IMR-90 (cell line): ENCODE data around the gene IFT57. TPM values are rescaled to one million over a fixed set of nuclear protein-coding genes. Genes with fewer than 3 reads are reported as not detected.

Source experiments
- ATAC-seq: fragments of 200-7000 bp; cut with Tn5 transposase; 2 replicates; pipeline ENCODE4 v1.9.1; 2020; ENCODE audit warnings: low read depth, mild to moderate bottlenecking, moderate library complexity
- BruUV-seq: library from RNA; stranded (reverse); fragments of 400-500 nt; replicated peaks from 2 replicates; lab custom pipeline; 2021; lab: Mats Ljungman, UMichigan
- CTCF ChIA-PET: fragments of 300-600 bp; formaldehyde crosslinking; extraction: SDS; loops from one replicate; lab custom pipeline; 2021; ENCODE audit warnings: antibody characterized with exemption; lab: Yijun Ruan, JAX
- POLR2A ChIA-PET: fragments of 300-600 bp; sonication (Branson Sonifier 250); formaldehyde crosslinking; loops from one replicate; lab custom pipeline; 2022; ENCODE audit warnings: antibody characterized with exemption; ENCODE audit not compliant: unreplicated experiment; lab: Charles Lee
- DNase-seq: peaks from one replicate; pipeline ENCODE4 v3.0.0; 2013
- H2AFZ ChIP-seq: replicated peaks from 2 replicates; pipeline ENCODE3; 2013; ENCODE audit warnings: low read length, mild to moderate bottlenecking; ENCODE audit not compliant: poor library complexity
- H2AK5ac ChIP-seq: 2 replicates; pipeline ENCODE4 v1.6.1; 2013; ENCODE audit warnings: low read depth, low read length, inconsistent platforms
- H2AK9ac ChIP-seq: replicated peaks from 2 replicates; pipeline ENCODE3; 2013; ENCODE audit warnings: mild to moderate bottlenecking, low read depth, low read length, moderate library complexity; ENCODE audit not compliant: poor library complexity
- H2BK120ac ChIP-seq: 2 replicates; pipeline ENCODE4 v1.6.1; 2013; ENCODE audit warnings: low read depth, low read length, inconsistent platforms
- H2BK15ac ChIP-seq: 3 replicates; pipeline ENCODE4 v1.6.1; 2013; ENCODE audit warnings: low read depth, low read length, inconsistent platforms
- H2BK20ac ChIP-seq: 2 replicates; pipeline ENCODE4 v1.6.1; 2013; ENCODE audit warnings: low read depth, mild to moderate bottlenecking, inconsistent platforms, low read length, moderate library complexity
- H2BK5ac ChIP-seq: 2 replicates; pipeline ENCODE4 v1.6.1; 2013; ENCODE audit warnings: mild to moderate bottlenecking, low read depth, low read length, inconsistent platforms; ENCODE audit not compliant: poor library complexity, severe bottlenecking
- H3K14ac ChIP-seq: replicated peaks from 2 replicates; pipeline ENCODE4 v1.6.1; 2013; ENCODE audit warnings: low read depth, low read length, inconsistent platforms
- H3K18ac ChIP-seq: 2 replicates; pipeline ENCODE4 v1.6.1; 2013; ENCODE audit warnings: low read depth, low read length, control low read depth
- H3K23ac ChIP-seq: 2 replicates; pipeline ENCODE4 v1.6.1; 2013; ENCODE audit warnings: low read depth, low read length, inconsistent platforms
- H3K27ac ChIP-seq: 2 replicates; pipeline ENCODE4 v1.5.1; 2013; ENCODE audit warnings: mild to moderate bottlenecking, control low read depth, low read length; ENCODE audit not compliant: insufficient read depth
- H3K27me3 ChIP-seq: 2 replicates; pipeline ENCODE4 v1.6.1; 2013; ENCODE audit warnings: low read length; ENCODE audit not compliant: control insufficient read depth, insufficient read depth
- H3K36me3 ChIP-seq: 2 replicates; pipeline ENCODE4 v1.6.1; 2013; ENCODE audit warnings: low read length, mixed read lengths; ENCODE audit not compliant: control insufficient read depth, insufficient read depth
- H3K4ac ChIP-seq: 2 replicates; pipeline ENCODE4 v1.6.1; 2013; ENCODE audit warnings: low read depth, low read length, inconsistent platforms
- H3K4me1 ChIP-seq: 2 replicates; pipeline ENCODE4 v1.6.1; 2013; ENCODE audit warnings: low read length, mixed read lengths; ENCODE audit not compliant: control insufficient read depth, insufficient read depth
- H3K4me2 ChIP-seq: 2 replicates; pipeline ENCODE4 v1.6.1; 2013; ENCODE audit warnings: low read depth, mild to moderate bottlenecking, control low read depth, low read length, moderate library complexity
- H3K4me3 ChIP-seq: 2 replicates; pipeline ENCODE4 v1.5.1; 2013; ENCODE audit warnings: low read depth, mild to moderate bottlenecking, control low read depth, low read length, moderate library complexity; ENCODE audit not compliant: insufficient read depth
- H3K56ac ChIP-seq: 2 replicates; pipeline ENCODE4 v1.6.1; 2013; ENCODE audit warnings: low read length, inconsistent platforms; ENCODE audit not compliant: insufficient read depth; ENCODE audit errors: extremely low read depth
- H3K79me1 ChIP-seq, 2 experiments: 2 replicates each; pipeline ENCODE4 v1.6.1; 2013; ENCODE audit warnings: low read length in 2 of 2, inconsistent platforms in 1 of 2, low read depth in 1 of 2
- H3K9ac ChIP-seq: 2 replicates; pipeline ENCODE4 v1.6.1; 2013; ENCODE audit warnings: low read depth, low read length, control low read depth
- H3K9me1 ChIP-seq: 2 replicates; pipeline ENCODE4 v1.6.1; 2013; ENCODE audit warnings: low read length, inconsistent platforms; ENCODE audit not compliant: insufficient read depth
- H3K9me3 ChIP-seq: 2 replicates; pipeline ENCODE4 v1.6.1; 2013; ENCODE audit warnings: low read length; ENCODE audit not compliant: control insufficient read depth, insufficient read depth
- H4K20me1 ChIP-seq: 2 replicates; pipeline ENCODE4 v1.6.1; 2013; ENCODE audit warnings: low read length, inconsistent platforms; ENCODE audit not compliant: insufficient read depth
- H4K5ac ChIP-seq: 2 replicates; pipeline ENCODE4 v1.6.1; 2013; ENCODE audit warnings: mild to moderate bottlenecking, low read depth, low read length, control low read depth
- H4K8ac ChIP-seq, 2 experiments: 2 replicates each; pipeline ENCODE4 v1.6.1; 2013; ENCODE audit warnings: low read depth in 2 of 2, low read length in 2 of 2, control low read depth in 1 of 2, inconsistent platforms in 1 of 2
- H4K91ac ChIP-seq: 2 replicates; pipeline ENCODE4 v1.6.1; 2013; ENCODE audit warnings: low read depth, low read length, inconsistent platforms; ENCODE audit not compliant: insufficient read depth
- BHLHE40 ChIP-seq: fragments of 150-350 bp; IDR thresholded peaks from 2 replicates; pipeline ENCODE4 v1.6.1; 2016; ENCODE audit warnings: mild to moderate bottlenecking, low read depth, low read length
- CEBPB ChIP-seq: IDR thresholded peaks from 2 replicates; pipeline ENCODE4 v1.6.1; 2012; ENCODE audit warnings: low read depth, low read length, improper control_type of control experiment
- CHD1 ChIP-seq: IDR thresholded peaks from 2 replicates; pipeline ENCODE4 v1.6.1; 2012; ENCODE audit warnings: low read depth, low read length, improper control_type of control experiment
- FOS ChIP-seq: fragments of 150-350 bp; IDR thresholded peaks from 2 replicates; pipeline ENCODE4 v1.6.1; 2016; ENCODE audit warnings: low read depth, low read length
- MAFK ChIP-seq: IDR thresholded peaks from 2 replicates; pipeline ENCODE4 v1.6.1; 2012; ENCODE audit warnings: low read depth, low read length, improper control_type of control experiment
- MAZ ChIP-seq: IDR thresholded peaks from 2 replicates; pipeline ENCODE4 v1.6.1; 2012; ENCODE audit warnings: low read depth, mild to moderate bottlenecking, low read length, improper control_type of control experiment, moderate library complexity, borderline replicate concordance
- MXI1 ChIP-seq: IDR thresholded peaks from 2 replicates; pipeline ENCODE4 v1.6.1; 2012; ENCODE audit warnings: low read depth, mild to moderate bottlenecking, low read length, moderate library complexity, borderline replicate concordance
- NFE2L2 ChIP-seq: fragments of 150-350 bp; IDR thresholded peaks from 2 replicates; pipeline ENCODE4 v1.6.1; 2016; ENCODE audit warnings: low read depth, mild to moderate bottlenecking, low read length
- POLR2A ChIP-seq: IDR thresholded peaks from 2 replicates; pipeline ENCODE4 v1.6.1; 2012; ENCODE audit warnings: mild to moderate bottlenecking, low read depth, low read length
- RAD21 ChIP-seq: IDR thresholded peaks from 2 replicates; pipeline ENCODE4 v1.6.1; 2012; ENCODE audit warnings: low read length, improper control_type of control experiment
- RCOR1 ChIP-seq: IDR thresholded peaks from 2 replicates; pipeline ENCODE4 v1.6.1; 2012; ENCODE audit warnings: mild to moderate bottlenecking, low read length, improper control_type of control experiment; ENCODE audit not compliant: insufficient replicate concordance
- RFX5 ChIP-seq: IDR thresholded peaks from 2 replicates; pipeline ENCODE4 v1.8.0; 2012; ENCODE audit warnings: low read depth, mild to moderate bottlenecking, low read length, moderate library complexity
- SMC3 ChIP-seq: fragments of 150-350 bp; IDR thresholded peaks from 2 replicates; pipeline ENCODE4 v1.6.1; 2016; ENCODE audit warnings: low read depth, mild to moderate bottlenecking, antibody characterized with exemption, low read length, moderate library complexity
- USF2 ChIP-seq: fragments of 150-350 bp; IDR thresholded peaks from 2 replicates; pipeline ENCODE4 v1.6.1; 2017; ENCODE audit warnings: mild to moderate bottlenecking, antibody characterized with exemption, low read length, low read depth
- dilution Hi-C: fragments of 300-500 bp; cut with HindIII; formaldehyde crosslinking; loops from one replicate; pipeline ENCODE4 v1.14.3; 2018; ENCODE audit warnings: low sequenced_read_pairs; ENCODE audit not compliant: unreplicated experiment
- in situ Hi-C: fragments of 300-500 bp; cut with MboI; formaldehyde crosslinking; loops from 3 replicates; pipeline ENCODE4 v1.14.3; 2019; ENCODE audit warnings: low sequenced_read_pairs, inconsistent platforms, mixed read lengths
- intact Hi-C: fragments of 100-400 bp; cut with micrococcal nuclease; formaldehyde crosslinking; loops from 2 replicates; pipeline ENCODE4 v1.10.0; 2022
- polyA plus RNA-seq, 3 experiments: library from polyadenylated mRNA; depleted of rRNA; stranded (reverse); fragments of >200 nt; gene quantifications; 2 replicates each; pipeline ENCODE4 v1.2.3, GENCODE V29; 2012; ENCODE audit warnings: low replicate concordance in 1 of 3
- total RNA-seq: library from RNA; depleted of rRNA; stranded (reverse); fragments of >200 nt; gene quantifications from 2 replicates; pipeline ENCODE4 v1.2.3, GENCODE V29; 2012
- TF ChIP-seq, protein P1 (sequence below): fragments of 150-350 bp; IDR thresholded peaks from 2 replicates; pipeline ENCODE4 v1.6.1; 2016; ENCODE audit warnings: low read depth, mild to moderate bottlenecking, low read length, moderate library complexity, borderline replicate concordance
- TF ChIP-seq, protein P2 (sequence below): conservative IDR thresholded peaks from 2 replicates; pipeline ENCODE4 v1.5.1; 2012; ENCODE audit warnings: mild to moderate bottlenecking, low read depth, low read length, improper control_type of control experiment

The IFT57 gene
- total and polyA plus RNA-seq, 2 of the 4 experiments (the other 2 are of a cell fraction), result 30.0 to 35.3 TPM

DNA sequence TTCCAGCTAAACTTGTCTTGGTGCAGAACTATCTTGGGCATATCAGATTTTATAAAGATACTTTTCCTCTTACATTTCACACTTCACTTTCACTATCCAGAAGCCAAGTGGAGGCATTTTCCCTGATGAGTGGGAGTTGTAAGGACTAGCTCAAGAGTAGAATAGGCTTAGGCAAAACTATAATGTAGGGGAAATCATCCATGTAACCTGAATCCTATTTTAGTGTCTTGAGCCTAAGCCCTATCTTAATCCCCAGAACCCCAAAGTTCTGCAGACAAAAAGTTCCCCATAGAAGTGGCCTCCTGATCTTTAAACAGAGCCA, 89.2 kb downstream of the IFT57 start:
- Histone ChIP-seq H3K9me3 (no peaks in the 10 kb centered on the region), H2AK9ac (no peak overlapping the region), H4K20me1 (no peaks in the 10 kb centered on the region), H3K4me1 (peaks cover 26% of the 10 kb centered on the region), H2BK15ac (peak overlapping the region; percentile 80; the same call in 2 of the 3 replicates), H3K36me3 (no peaks in the 10 kb centered on the region), H2AK5ac (peak overlapping the region; percentile 31; the same call in 1 of the 2 replicates), H3K9ac (no peak overlapping the region), H3K4ac (peak overlapping the region; percentile 89), H3K27ac (peak overlapping the region; percentile 75; the same call in 1 of the 2 replicates), H2BK5ac (peak overlapping the region; percentile 90), H3K23ac (peak overlapping the region; percentile 73; the same call in 1 of the 2 replicates), H2BK120ac (peak overlapping the region; percentile 94), H3K27me3 (no peaks in the 10 kb centered on the region), H4K8ac (peak overlapping the region; percentile 17 to 40), H3K4me3 (no peak overlapping the region), H3K56ac (peak overlapping the region; percentile 62; the same call in 1 of the 2 replicates), H3K9me1 (peaks cover 14% of the 10 kb centered on the region), H3K14ac (peak overlapping the region; percentile 89), H4K5ac (peak overlapping the region; percentile 84), H4K91ac (peak overlapping the region; percentile 87; the same call in 1 of the 2 replicates), H3K18ac (peak overlapping the region; percentile 92), H2BK20ac (peak overlapping the region; percentile 92), H2AFZ (no peak overlapping the region), H3K4me2 (peak overlapping the region; percentile 82), H3K79me1 (peaks cover 0 to 8% of the 10 kb centered on the region in 2 experiments; a peak in 1 of 4 replicates)
- in situ Hi-C loops, result no loop called here
- intact Hi-C loops, result loop anchor here (5.0 kb wide), 1 partner anchor 89 kb away; the partner anchor contains the start of gene IFT57
- BruUV-seq, result no TSS peak
- ATAC-seq (peak; percentile 38), DNase-seq (no peak)
- TF ChIP-seq FOS (no peak), CEBPB (no peak), POLR2A (no peak), RFX5 (no peak), USF2 (no peak), CHD1 (no peak), RCOR1 (no peak), MXI1 (no peak), RAD21 (no peak), SMC3 (no peak), BHLHE40 (no peak), NFE2L2 (no peak), MAZ (no peak), MAFK (no peak)
- TF ChIP-seq, protein P1, sequence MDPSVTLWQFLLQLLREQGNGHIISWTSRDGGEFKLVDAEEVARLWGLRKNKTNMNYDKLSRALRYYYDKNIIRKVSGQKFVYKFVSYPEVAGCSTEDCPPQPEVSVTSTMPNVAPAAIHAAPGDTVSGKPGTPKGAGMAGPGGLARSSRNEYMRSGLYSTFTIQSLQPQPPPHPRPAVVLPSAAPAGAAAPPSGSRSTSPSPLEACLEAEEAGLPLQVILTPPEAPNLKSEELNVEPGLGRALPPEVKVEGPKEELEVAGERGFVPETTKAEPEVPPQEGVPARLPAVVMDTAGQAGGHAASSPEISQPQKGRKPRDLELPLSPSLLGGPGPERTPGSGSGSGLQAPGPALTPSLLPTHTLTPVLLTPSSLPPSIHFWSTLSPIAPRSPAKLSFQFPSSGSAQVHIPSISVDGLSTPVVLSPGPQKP, result no peak
- TF ChIP-seq, protein P2, sequence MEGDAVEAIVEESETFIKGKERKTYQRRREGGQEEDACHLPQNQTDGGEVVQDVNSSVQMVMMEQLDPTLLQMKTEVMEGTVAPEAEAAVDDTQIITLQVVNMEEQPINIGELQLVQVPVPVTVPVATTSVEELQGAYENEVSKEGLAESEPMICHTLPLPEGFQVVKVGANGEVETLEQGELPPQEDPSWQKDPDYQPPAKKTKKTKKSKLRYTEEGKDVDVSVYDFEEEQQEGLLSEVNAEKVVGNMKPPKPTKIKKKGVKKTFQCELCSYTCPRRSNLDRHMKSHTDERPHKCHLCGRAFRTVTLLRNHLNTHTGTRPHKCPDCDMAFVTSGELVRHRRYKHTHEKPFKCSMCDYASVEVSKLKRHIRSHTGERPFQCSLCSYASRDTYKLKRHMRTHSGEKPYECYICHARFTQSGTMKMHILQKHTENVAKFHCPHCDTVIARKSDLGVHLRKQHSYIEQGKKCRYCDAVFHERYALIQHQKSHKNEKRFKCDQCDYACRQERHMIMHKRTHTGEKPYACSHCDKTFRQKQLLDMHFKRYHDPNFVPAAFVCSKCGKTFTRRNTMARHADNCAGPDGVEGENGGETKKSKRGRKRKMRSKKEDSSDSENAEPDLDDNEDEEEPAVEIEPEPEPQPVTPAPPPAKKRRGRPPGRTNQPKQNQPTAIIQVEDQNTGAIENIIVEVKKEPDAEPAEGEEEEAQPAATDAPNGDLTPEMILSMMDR, result no peak
- dilution Hi-C loops, result no loop called here
- POLR2A ChIA-PET, result no interaction called here
- CTCF ChIA-PET, result interaction anchor here (0.8 kb wide), 1 partner anchor 29 kb away, joined by 3 read pairs; no protein-coding TSS in a partner anchor
